HG02798 (cell line): ENCODE data around the gene DYNLT4.

Experiments
- ATAC-seq: cut with Tn5 transposase; IDR thresholded peaks from one replicate; pipeline ENCODE4 v1.9.1; 2021; ENCODE audit warnings: mild to moderate bottlenecking; ENCODE audit not compliant: unreplicated experiment, poor library complexity

DYNLT4 gene

GRCh38 chr1:44792736-44793502 lies 14.2 kb downstream of the DYNLT4 start:
- ATAC-seq: no peak

GRCh38 chr1:44790968-44791801 lies 16.0 kb downstream of the DYNLT4 start:
- ATAC-seq: no peak

- no peak for ATAC-seq
Measured at GRCh38 chr1:44788120-44788860, 18.9 kb downstream of the DYNLT4 start, which contains the start of gene BEST4. Gene BEST4 (minus strand): TSS chr1:44788170. CDS start chr1:44787705, 465 bp downstream.

- ATAC-seq: no peak
Measured at GRCh38 chr1:44787506-44787905, 19.6 kb downstream of the DYNLT4 start.

GRCh38 chr1:44786841-44787426 lies 20.2 kb downstream of the DYNLT4 start:
- no peak for ATAC-seq

GRCh38 chr1:44786138-44786840 lies 20.9 kb downstream of the DYNLT4 start:
- ATAC-seq: peak; percentile 48

- no peak for ATAC-seq
Measured at GRCh38 chr1:44785501-44786137, 21.5 kb downstream of the DYNLT4 start.

- ATAC-seq: no peak
Measured at GRCh38 chr1:44785029-44785380, 22.1 kb downstream of the DYNLT4 start.

GRCh38 chr1:44784094-44785028 lies 22.8 kb downstream of the DYNLT4 start:
- ATAC-seq: no peak

GRCh38 chr1:44783697-44784093 lies 23.5 kb downstream of the DYNLT4 start:
- no peak for ATAC-seq

- no peak for ATAC-seq
Measured at GRCh38 chr1:44780583-44781121, 26.5 kb downstream of the DYNLT4 start.

- no peak for ATAC-seq
Measured at GRCh38 chr1:44778705-44779576, 28.2 kb downstream of the DYNLT4 start.

- ATAC-seq: no peak
Measured at GRCh38 chr1:44777969-44778635, 29.0 kb downstream of the DYNLT4 start.

GRCh38 chr1:44777547-44777946 lies 29.6 kb downstream of the DYNLT4 start:
- ATAC-seq: no peak

- no peak for ATAC-seq
Measured at GRCh38 chr1:44776730-44777068, 30.5 kb downstream of the DYNLT4 start.

GRCh38 chr1:44775930-44776729 lies 31.0 kb downstream of the DYNLT4 start:
- peak; percentile 15 for ATAC-seq
